ENCODE measurements around the gene CD79A. TPM values are rescaled to one million over a fixed set of nuclear protein-coding genes. Genes with fewer than 3 reads are reported as not detected.
A peak's percentile ranks its signal among the peaks of the same experiment; 100 is the strongest.
"Not testable (repeated sequence)": the region's sequence is repeated elsewhere in the genome, so short reads cannot be mapped to it uniquely, and the experiment has no call there.

Gene CD79A
- total RNA-seq, 1 donor: 47.3 TPM

DNA sequence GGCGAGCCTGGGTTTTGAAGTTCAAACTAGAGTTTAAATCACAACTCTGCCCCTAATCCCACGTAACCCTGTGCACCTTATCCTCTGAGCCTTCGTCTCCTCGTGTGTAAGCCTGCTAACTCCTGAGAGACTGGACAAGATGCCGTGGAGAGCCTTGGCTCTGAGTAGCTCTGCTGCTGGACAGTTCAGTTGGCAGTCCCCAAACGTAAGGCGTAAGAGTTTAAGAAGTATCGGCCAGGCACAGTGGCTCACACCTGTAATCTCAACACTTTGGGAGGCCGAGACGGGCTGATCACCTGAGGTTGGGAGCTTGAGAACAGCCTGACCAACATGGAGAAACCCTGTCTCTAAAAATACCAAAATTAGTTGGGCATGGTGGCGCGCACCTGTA lies 4.7 kb upstream of the CD79A start:
- no peak overlapping the region for H3K4me3 ChIP-seq (ENCODE audit: low read length)

DNA sequence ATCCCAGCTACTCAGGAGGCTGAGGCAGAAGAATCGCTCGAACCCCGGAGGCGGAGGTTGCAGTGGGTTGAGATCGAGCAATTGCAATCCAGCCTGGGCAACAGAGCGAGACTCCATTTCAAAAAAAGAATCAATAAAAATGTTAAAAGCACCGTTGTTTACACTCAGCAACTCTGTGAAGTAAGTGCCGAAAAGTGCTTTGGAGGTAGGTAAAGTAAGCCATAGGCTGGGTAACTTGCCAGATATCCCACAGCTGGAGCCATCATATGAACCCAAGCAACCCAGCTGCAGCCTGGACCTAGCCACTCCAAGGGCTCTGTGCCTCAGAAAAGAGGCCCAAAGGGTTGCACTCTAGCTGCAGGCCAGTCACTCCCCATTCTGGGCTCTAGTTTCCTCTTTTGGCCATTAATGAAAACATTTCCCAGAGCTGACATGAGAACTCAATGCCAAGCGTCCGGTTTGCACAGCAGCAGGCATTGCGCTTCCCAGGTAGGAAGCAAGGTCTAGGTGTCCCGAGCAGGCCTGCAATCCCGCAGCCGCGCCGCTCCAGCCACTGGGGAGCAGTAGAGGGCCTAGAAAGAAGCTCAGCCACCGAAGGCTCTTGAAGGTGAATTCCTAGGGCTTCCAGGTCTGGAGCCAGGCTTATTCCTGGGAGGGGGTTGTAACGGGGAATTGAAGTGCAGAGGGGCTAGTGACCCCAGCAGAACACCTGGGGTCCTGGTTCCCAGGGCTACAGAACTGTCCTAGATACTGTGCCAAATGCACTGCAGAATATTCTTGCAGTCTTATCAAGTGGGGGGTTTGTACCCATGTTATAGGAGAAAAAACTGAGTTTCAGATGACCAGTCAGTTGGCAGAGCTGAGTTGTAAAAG lies 4.1 kb upstream of the CD79A start:
- Histone ChIP-seq H3K4me3 (ENCODE audit: low read length) (no peak overlapping the region), H3K4me1 (ENCODE audit: insufficient read depth, low read length) (peaks cover 94% of the 10 kb centered on the region), H3K9me3 (ENCODE audit: low read depth, low read length) (no peaks in the 10 kb centered on the region), H3K27me3 (ENCODE audit: insufficient read depth, low read length) (no peaks in the 10 kb centered on the region)

More for the DNA sequence above, 4.7 kb upstream of the CD79A start:
- H3K4me1 ChIP-seq (ENCODE audit: insufficient read depth, low read length): peaks cover 94% of the 10 kb centered on the region
- no peaks in the 10 kb centered on the region for H3K27me3 ChIP-seq (ENCODE audit: insufficient read depth, low read length)
- H3K9me3 ChIP-seq (ENCODE audit: low read depth, low read length): no peaks in the 10 kb centered on the region

DNA sequence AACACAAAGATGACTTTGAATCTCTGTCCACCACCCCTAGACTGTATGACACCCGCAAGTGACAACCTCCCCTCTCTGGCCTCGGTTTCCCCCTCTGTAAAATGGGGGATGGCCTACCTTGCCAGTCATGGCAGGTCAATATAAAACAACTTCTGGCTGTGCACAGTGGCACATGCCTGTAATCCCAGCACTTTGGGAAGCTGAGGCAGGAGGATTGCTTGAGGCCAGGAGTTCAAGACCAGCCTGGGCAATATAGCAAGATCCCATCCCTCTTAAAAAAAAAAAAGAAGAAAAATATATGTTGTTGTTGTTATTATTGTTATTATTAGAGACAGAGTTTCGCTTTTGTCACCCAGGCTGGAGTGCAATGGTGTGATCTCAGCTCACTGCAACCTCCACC lies 1.1 kb upstream of the CD79A start:
- not testable (repeated sequence) for H3K4me3 ChIP-seq (ENCODE audit: low read length); H3K27me3 ChIP-seq (ENCODE audit: insufficient read depth, low read length); H3K9me3 ChIP-seq (ENCODE audit: low read depth, low read length)
- H3K4me1 ChIP-seq (ENCODE audit: insufficient read depth, low read length): peaks cover 97% of the 10 kb centered on the region

DNA sequence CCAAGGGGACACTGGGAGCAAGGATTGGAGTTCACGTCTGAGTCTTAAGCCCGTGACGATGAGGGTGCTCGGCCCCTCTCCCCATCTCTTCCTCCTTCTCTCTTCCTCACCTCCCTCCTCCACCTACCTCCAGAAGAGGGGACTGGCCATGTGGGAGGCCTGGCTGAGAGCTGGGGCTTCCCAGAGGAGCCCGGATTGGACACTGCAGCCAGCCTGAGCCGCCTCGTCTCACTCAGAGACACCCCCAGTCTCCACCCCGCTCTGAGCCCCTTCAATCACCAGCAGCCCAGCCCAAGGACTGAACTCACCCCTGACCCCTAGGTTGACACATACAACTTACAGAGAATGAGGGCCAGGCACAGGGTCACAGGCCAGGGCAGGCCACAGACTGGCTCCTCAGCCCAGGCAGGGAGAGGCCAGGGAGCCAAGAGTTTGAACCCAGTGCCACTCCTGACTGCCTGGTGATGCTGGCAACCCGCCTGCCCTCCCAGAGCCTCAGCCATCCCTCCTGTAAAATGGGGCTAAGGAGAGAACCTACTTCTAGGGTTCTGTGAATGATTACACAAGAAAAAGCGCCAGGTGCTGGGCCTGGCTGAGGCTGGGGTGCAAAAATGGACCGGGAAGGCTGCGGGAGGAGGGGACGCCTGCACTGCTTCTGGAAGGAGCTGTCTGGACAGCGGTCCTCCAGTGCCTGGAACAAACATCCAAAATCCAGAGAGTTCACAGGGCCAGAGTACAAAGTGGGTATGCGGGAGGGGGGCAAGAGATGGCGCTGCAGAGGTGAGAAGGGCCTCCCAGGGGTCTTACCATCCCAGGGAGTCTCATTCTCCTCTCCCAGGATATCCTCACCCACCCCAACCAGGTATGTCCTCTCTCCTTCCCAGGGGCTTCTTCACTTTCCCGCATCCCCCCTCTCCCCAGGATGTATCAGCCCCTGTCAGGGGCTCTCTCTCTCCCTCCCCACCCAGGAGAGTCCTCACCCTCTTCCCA lies 1.1 kb downstream of the CD79A start:
- Histone ChIP-seq H3K9me3 (ENCODE audit: low read depth, low read length) (no peaks in the 10 kb centered on the region), H3K4me1 (ENCODE audit: insufficient read depth, low read length) (peaks cover 92% of the 10 kb centered on the region), H3K4me3 (ENCODE audit: low read length) (peak overlapping the region; percentile 47), H3K27me3 (ENCODE audit: insufficient read depth, low read length) (no peaks in the 10 kb centered on the region)

DNA sequence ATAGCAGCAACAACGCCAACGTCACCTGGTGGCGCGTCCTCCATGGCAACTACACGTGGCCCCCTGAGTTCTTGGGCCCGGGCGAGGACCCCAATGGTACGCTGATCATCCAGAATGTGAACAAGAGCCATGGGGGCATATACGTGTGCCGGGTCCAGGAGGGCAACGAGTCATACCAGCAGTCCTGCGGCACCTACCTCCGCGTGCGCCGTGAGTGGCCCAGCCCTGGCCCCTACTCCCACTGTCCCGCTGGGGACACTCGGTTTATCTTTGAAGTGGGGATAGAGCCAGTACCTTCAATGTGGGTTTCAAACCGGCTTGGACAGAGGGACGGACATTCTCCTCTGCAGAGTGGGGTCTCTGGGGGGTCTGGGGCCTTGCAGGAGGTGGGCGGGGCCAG lies 2.0 kb downstream of the CD79A start:
- no peak overlapping the region for H3K4me3 ChIP-seq (ENCODE audit: low read length)
- no peaks in the 10 kb centered on the region for H3K9me3 ChIP-seq (ENCODE audit: low read depth, low read length)
- H3K27me3 ChIP-seq (ENCODE audit: insufficient read depth, low read length): no peaks in the 10 kb centered on the region
- peaks cover 84% of the 10 kb centered on the region for H3K4me1 ChIP-seq (ENCODE audit: insufficient read depth, low read length)

DNA sequence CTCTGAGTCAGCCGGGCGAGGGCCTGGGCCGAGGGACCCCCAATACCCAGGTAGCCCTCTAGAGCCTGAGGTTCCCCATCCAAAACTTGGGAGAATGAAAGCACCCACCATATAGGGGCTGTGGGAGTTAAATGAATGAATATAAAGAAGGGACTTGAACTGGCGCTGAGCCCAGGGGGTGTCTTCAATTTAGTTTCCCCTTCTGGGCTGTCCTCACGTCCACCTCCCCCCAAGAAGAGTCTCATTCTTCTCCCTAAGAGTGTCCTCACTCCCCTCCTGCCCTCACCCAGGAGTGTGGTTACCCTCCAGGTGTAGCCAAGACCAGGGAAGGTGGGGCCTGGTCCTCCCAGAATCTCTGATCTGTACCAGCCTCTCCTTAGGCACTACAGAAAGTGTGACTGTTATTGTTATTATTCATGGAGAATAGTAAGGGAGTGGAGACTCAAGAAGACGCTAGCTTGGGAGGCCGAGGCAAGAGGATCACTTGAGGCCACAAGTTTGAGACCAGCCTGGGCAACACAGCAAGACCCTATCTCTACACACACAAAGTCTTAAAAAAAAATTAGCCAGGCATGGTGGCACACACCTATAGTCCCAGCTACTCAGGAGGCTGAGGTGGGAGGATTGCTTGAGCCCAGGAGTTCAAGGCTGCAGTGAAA lies 2.7 kb downstream of the CD79A start:
- H3K27me3 ChIP-seq (ENCODE audit: insufficient read depth, low read length): no peaks in the 10 kb centered on the region
- no peak overlapping the region for H3K4me3 ChIP-seq (ENCODE audit: low read length)
- no peaks in the 10 kb centered on the region for H3K9me3 ChIP-seq (ENCODE audit: low read depth, low read length)
- H3K4me1 ChIP-seq (ENCODE audit: insufficient read depth, low read length): peaks cover 82% of the 10 kb centered on the region

DNA sequence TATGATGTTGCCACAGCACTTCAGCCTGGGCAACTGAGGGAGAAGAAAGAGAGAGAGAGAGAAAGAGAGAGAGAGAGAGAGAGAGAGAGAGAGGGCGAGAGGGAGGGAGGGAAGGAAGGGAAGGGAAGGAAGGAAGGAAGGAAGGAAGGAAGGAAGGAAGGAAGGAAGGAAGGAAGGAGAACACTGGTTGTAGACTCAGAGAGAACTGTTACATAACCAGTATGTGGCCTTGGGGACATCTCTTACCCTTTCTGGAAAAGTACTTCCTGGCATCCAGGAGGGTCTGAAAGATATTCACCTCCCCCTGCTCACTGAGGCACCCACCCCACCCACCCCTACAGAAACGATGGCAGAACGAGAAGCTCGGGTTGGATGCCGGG lies 3.2 kb downstream of the CD79A start:
- Histone ChIP-seq H3K27me3 (ENCODE audit: insufficient read depth, low read length) (no peaks in the 10 kb centered on the region), H3K4me1 (ENCODE audit: insufficient read depth, low read length) (peaks cover 82% of the 10 kb centered on the region), H3K4me3 (ENCODE audit: low read length) (no peak overlapping the region), H3K9me3 (ENCODE audit: low read depth, low read length) (no peaks in the 10 kb centered on the region)

DNA sequence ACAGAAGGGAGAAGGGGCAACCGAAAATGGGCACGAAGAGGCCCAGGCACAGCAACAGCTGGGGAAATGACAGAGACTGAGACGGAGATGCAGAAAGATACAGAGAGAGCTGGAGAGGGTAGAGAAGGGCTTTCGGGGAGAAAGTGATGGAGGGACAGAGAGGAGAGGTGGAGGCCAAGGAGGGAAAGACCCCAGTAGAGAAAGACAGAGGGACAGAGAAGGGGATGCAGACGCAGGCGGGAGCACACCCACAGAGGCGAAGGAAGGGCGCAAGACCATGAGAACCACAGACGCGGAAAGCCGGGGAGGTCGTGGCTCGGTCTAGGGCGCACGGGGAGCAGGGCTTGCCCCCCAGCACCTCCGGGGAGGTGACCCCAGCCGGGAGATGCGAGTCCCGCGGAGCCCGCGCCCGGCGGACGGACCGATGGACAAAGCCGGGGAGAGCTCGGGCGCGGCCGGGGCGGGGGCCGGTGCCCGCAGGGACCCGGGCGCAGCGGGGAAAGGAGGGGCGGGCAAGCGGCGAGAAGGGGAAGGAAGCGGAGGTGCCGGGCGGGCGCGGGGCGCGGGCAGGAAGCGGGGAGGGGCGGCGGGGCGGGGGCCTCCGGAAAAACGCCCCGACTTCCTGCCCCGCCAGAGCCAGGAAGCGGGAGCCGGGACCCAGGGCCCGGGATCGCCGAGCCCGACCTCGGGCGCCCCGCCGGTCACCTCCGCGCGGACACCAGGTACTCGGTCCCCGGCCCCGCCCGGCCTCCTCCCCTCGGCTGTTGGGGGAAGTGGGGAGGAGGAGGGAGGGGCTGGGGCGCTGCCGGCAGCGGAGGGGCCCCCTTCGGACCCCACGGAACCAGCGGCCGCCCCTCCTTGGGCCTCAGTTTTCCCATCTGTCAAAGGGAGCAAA lies 5.7 kb downstream of the CD79A start, which contains the start of gene ARHGEF1:
Gene ARHGEF1 (plus strand): TSS at position 617 of the 895 bp plus-strand sequence. CDS start 4,899 bp downstream, outside the sequence.
- peaks cover 80% of the 10 kb centered on the region for H3K4me1 ChIP-seq (ENCODE audit: insufficient read depth, low read length)

DNA sequence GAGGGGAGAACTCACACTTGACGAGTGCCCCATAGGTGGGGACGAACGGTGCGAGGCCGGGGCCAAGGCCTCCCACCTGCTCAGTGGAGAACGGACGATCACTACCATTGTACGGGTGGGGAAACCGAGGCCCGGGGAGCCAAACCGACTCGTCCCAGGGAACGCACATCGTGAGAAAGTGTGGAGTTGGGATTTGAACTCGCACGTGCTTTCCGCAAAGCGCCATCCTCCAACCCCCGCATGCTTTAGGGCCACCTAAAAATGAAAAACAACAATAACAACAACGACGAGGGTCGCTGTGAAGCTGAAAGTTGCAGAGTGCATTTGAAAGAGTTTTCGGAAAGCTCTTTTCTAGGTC lies 6.4 kb downstream of the CD79A start:
- Histone ChIP-seq H3K9me3 (ENCODE audit: low read depth, low read length) (no peaks in the 10 kb centered on the region), H3K27me3 (ENCODE audit: insufficient read depth, low read length) (no peaks in the 10 kb centered on the region), H3K4me1 (ENCODE audit: insufficient read depth, low read length) (peaks cover 80% of the 10 kb centered on the region), H3K4me3 (ENCODE audit: low read length) (peak overlapping the region; percentile 99)

More for the DNA sequence above, 5.7 kb downstream of the CD79A start, which contains the start of gene ARHGEF1:
- Histone ChIP-seq H3K9me3 (ENCODE audit: low read depth, low read length) (no peaks in the 10 kb centered on the region), H3K27me3 (ENCODE audit: insufficient read depth, low read length) (no peaks in the 10 kb centered on the region), H3K4me3 (ENCODE audit: low read length) (peak within 1 kb of the TSS; percentile 99)

DNA sequence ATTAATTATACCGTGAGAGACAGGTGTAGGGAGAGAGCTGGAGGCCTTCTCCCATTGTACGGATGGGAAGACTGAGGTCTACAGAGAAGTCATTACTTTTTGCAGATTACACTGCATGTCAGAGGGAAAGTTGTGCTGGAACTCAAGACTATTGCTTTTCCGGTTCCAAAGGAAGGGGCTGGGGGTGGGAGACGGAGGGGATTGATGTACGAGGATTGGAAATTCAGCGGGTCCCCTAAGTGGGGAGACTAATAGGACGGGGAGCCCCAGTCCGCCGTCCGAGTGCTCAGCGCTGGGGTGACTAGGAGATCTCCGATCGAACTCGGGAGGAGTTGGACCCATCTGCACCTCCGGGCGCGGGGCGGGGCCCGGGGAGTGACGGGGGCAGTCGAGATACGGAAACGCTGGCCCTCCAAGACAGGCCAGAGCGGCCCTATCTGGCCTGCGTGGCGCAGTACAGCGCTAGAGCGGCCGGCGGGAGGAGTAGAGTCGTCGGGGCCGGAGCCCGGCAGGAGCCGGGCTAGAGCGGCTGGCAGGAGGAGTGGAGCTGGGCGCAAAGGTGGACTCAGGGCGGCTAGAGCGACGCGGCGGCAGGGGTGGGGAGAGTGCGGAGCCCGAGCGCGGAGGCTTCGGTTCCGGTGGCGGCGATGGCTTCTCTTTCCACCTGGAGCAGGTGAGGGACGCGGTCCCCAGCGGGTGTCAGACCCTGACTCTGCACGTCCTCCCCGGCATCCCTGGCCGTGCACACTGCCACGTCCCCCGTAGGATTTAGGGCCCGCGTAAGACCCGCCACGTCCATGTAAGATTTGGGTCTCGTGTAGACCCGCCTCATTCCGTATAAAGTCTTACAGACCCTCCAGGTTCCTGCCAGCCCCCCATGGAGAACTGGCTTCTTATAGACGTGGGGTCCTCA lies 7.0 kb downstream of the CD79A start:
- Histone ChIP-seq H3K4me3 (ENCODE audit: low read length) (peak overlapping the region; percentile 99), H3K27me3 (ENCODE audit: insufficient read depth, low read length) (no peaks in the 10 kb centered on the region), H3K4me1 (ENCODE audit: insufficient read depth, low read length) (peaks cover 80% of the 10 kb centered on the region)

DNA sequence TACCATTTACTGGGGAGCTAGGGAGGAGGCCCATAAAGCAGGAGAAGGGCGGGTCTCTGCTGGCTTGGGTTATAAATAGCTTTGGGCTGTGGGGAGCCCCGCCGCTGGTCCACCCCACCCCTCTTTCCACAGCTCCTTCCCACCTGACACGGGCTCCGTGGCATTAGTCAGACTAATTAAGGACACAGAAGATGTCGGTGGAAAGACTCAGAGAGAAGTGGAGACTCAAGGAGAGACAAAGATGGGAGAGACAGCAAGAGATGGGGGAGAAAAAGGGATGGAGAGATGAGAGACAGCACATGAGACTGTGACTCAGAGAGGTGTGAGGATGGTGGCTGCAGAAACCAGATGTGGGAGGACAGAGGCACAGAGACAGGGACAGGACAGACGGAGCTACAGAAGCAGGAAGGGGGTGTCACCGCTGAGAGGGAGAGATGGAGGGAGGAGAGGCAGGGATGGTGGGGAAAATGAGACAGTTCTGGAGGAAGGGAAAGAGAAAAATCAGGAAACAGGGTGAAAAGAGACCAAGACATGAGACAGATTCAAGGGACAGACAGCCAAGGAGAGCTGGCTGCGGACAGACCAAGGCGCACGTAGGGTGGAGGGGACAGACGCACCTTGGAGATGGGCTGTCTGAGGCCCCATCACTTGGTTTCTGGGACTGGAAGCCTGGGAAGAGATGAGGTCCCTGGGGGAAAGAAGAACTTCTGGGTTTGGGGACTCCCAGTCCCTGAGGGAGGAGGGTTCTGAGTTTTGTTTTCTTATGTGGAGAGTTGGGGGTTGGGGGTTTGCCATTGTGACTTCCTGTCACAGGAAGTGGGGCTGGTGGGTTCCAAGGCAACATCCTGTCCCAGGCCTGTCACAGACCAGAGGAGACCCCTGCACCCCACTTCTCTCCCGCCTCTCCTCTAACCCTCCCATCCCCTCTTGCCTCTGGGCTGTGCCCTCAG lies 10.0 kb downstream of the CD79A start:
- H3K4me3 ChIP-seq (ENCODE audit: low read length): peak overlapping the region; percentile 99
- no peaks in the 10 kb centered on the region for H3K9me3 ChIP-seq (ENCODE audit: low read depth, low read length)
- H3K27me3 ChIP-seq (ENCODE audit: insufficient read depth, low read length): no peaks in the 10 kb centered on the region
- peaks cover 83% of the 10 kb centered on the region for H3K4me1 ChIP-seq (ENCODE audit: insufficient read depth, low read length)

More for the DNA sequence above, 7.0 kb downstream of the CD79A start:
- H3K9me3 ChIP-seq (ENCODE audit: low read depth, low read length): no peaks in the 10 kb centered on the region

DNA sequence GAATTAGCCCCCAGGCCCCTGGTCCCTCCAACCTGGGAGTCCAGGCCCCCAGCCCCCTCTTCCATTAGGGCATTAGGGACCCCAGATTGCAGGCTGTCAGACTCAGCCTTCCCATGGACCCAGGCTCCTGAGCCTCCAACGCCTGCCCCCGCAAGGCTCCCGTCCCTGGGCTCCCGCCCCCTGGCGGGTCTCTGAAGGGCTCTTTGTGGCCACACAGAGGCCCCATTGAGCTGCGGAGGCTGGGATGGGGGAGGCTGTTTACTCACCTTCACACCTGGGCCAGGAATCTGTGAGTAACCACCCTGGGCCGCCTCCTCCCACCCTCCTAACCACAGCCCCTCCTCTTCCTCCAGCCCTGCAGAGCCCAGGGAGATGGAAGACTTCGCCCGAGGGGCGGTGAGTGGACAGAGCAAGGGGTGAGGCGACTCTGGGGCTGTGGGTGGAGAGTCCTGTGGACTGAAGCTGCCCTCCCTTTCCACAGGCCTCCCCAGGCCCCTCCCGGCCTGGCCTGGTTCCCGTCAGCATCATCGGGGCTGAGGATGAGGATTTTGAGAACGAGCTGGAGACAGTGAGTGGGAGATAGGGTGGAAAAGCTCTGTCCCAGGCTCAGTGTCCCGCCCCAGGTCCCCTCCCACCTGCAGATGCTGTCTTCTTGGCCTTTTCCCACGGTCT lies 10.8 kb downstream of the CD79A start:
- Histone ChIP-seq H3K4me1 (ENCODE audit: insufficient read depth, low read length) (peaks cover 84% of the 10 kb centered on the region), H3K27me3 (ENCODE audit: insufficient read depth, low read length) (no peaks in the 10 kb centered on the region), H3K4me3 (ENCODE audit: low read length) (peak overlapping the region; percentile 99), H3K9me3 (ENCODE audit: low read depth, low read length) (no peaks in the 10 kb centered on the region)
